COLO668 (cell line): Measurements from ENCODE around the gene THOC6.
A peak's percentile ranks its signal among the peaks of the same experiment; 100 is the strongest.

Source experiments
- DNase-seq: peaks from one replicate; lab custom pipeline; 2025; ENCODE audit not compliant: unreplicated experiment; lab: John Stamatoyannopoulos, UW

Gene THOC6

DNA sequence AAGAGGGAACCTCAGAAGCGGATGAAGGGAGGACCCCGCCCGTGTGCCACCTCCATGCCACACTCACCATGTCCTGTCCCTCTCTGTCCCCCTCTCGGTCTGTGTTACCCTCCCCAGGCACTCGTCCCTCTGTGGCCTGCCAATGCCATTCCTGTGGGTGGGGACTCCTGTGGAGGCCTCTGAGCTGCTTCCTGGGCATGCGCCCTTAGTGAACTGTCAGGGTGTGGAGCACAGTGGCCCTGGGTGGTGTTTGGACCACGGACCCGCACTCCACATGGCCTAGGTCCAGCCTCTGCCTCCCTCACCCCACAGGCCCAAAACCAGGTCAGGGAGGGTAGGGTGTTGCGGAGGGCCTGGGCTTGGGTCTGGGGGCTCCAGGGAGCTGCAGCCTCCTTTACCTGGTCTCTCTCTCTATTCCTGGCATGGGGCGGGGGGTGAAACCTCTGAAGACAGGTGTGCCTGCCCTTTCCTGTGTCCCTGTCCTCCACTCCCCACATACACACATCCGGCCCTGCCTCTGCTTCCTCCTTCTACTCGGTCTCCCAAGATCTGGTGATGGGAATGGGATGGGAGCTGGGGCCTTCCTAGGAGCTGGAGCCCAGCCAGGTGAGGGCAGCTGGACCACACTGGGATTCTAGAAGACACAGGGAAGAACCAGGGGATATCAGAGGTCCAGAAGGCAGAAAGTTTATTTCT lies 32.1 kb upstream of the THOC6 start:
- DNase-seq: no peak

- DNase-seq: no peak
Measured at GRCh38 chr16:2992383-2993081, 31.3 kb upstream of the THOC6 start.

DNA sequence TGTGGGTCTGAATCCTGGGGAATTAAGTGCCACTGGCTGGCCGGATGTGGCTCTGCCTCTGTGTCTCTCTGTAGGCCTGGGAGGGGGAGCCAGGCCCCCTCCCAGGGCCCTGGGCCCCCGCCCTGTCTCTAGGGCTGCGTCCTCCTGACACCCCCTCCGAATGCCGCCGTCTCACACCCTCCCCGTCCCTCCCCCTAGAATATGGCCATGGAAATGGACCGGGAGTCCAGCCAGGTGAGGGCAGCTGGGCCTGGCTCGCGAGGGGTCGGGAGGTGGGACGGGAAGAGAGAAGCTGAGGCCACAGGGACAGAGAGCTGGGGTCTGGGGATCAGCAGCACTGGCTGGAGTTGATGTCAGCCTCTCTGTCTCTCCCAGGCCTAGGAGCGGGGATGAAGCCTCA lies 27.5 kb upstream of the THOC6 start:
- DNase-seq: no peak

GRCh38 chr16:2999929-3000328 lies 23.9 kb upstream of the THOC6 start:
- no peak for DNase-seq

DNA sequence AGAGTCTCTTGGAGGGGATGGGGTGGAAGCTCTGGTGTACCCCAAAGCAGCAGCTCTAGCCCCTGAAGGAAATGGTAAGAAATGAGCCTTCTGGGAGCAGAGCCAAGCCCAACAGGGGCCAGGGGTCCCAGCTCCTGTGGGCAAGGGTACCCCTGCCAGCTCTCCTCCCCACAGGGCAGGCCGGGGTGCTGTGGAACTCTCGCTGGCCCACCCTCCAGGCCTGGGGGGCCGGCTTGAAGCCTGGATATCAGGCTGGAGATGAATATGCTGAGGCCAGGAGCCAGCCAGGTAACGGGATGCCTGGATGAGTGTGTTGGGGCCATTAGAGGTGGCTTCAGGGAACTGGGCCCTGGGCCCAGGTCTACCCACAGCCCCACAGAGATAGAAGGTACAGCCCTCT lies 23.3 kb upstream of the THOC6 start:
- DNase-seq: no peak

DNA sequence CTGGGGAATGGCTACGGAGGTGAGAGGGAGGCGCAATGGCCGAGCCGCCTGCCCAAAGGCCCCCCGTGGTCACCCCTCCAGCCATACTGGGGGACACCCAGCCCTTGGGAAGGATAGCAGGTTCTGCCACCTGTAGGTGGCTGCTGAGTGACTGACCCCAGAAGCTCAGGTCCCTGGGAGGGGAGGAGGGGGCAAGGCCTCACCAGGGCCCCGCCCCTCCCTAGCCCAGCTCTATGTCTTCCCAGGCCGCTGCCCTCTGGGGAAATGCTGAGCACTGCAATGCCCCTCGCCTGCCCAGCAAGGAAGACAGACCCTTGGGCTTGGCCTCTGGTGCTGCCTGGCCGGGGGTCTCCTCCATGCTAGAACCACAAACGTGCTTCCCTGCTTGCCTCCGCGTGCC lies 22.5 kb upstream of the THOC6 start:
- no peak for DNase-seq

- DNase-seq: peak; percentile 98
Measured at GRCh38 chr16:3003582-3004270, 20.1 kb upstream of the THOC6 start.

- peak; percentile 65 for DNase-seq
Measured at GRCh38 chr16:3004319-3004718, 19.5 kb upstream of the THOC6 start.

- DNase-seq: peak; percentile 42
Measured at GRCh38 chr16:3004781-3005284, 19.0 kb upstream of the THOC6 start.

DNA sequence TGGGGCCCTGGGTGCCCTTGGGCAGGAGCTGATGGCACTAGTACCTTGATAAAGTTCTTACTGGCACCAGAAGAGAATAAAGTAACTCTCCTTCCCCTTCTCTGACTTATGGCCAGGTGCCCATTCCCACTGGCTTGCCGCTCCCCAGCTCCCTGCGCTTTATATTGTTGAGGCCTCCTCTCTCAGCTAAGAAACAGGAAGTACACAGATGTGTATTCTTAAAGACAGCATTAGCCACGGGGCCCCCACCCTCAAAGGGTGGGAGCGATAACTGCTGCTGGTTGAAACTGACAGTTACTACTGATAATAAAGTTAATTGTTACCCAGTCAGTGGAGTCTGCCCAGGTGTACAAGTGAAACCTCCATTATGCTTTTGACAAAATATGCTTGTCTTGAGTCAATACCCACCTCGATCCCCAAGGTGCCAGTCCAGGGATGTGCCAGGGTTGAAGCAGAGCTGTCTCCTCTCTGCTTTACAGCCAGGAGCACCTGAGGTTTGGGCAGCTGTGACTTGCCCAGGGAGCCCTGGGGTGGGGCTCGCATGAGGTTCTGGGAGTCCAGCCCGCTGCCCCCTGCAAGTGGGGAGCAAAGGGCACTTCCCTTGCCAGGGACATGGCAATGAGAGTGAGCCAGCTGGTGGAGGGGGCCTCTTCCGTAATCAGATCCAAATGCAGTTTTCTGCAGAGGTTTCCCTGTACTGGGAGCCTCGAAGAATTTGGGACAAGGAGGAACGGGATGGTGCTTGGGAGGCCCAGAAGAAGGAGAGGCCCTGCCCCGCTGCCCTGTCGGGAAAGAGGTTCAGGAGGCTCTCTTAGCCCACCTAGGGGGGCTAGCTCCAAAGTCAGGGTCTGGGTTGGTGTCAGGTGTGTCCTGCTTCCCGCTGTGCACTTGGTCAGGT lies 16.5 kb upstream of the THOC6 start:
- DNase-seq: no peak

GRCh38 chr16:3007957-3008689 lies 15.7 kb upstream of the THOC6 start:
- DNase-seq: no peak

DNA sequence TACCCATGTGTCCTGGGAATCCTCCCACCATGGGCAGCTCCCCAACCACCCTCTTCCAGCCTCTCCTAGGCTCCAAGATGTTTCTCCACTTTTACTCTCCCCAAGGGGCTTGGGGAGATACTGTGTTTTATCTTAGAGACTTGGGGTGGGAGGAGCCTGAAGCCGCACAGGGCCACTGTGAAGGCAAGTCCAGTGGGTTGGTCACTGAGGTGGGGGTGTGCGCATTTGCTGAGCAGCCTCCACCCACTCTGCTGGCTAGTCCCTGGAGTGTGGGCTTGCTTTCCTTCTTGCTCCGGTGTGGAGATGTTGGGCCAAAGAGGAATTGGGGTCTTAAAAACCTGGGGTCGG lies 15.2 kb upstream of the THOC6 start:
- DNase-seq: no peak

DNA sequence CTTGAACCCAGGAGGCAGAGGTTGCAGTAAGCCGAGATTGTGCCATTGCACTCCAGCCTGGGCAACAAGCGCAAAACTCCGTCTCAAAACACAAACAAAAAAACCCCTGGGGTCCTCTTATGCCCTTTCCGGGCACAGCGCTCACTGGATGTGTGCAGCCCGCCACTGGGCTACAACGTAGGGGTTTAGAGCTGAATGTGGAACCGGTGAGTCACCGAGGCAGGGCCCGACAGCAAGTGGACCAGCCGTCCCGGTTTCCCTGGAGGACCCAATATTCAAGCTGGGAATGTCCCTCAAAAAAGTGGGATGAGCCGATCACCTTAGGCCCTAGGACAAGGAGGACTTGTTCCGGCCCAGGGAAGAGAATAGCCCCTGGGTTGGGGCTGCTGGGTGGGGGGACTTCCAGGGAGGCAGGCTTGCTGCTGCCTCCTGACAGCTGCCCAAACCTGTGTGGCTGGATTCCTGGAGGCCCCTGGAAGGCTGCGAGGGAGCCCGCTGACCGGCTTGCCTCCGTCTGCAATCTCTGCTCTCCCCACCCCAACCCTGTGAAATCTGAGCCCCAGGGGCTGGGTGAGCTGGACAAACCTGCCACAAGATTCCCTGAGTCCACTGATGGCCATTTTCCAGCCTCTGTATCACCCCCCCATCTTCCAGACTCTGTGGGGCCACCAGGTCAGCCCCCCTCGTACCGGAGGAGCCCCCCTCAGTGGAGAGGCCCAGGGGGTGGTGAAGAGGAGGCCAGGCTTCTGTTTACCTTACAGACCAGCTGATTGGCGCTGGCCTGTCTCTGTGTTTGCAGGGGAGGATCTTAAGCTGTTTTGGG lies 14.1 kb upstream of the THOC6 start:
- peak; percentile 70 for DNase-seq

- no peak for DNase-seq
Measured at GRCh38 chr16:3010510-3010909, 13.3 kb upstream of the THOC6 start.

DNA sequence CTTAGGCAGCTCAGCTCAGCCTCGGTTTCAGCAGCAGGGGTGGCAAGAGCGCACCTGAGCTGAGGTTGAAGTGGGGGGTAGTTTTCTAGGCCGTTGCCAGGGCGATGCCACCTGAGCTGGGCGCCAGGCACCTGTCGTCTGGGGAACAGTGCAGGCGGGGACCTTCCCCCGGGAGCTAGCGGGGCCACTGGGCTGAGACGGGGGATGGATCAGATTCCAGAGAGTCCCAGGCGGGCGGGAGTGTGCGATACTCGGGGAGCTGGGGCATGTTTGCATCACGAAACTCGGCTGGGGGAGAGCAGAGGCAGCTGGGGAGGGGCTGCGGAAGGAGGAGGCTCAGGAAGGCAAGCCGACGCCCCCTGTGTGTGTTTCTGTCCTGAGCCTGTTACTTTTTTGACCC lies 11.6 kb upstream of the THOC6 start:
- peak; percentile 92 for DNase-seq

- DNase-seq: peak; percentile 90
Measured at GRCh38 chr16:3012828-3013420, 10.9 kb upstream of the THOC6 start, which contains the start of gene CLDN9. Gene CLDN9, plus strand, starts transcription at chr16:3012923. Its CDS starts 440 bp downstream, at chr16:3013363.

DNA sequence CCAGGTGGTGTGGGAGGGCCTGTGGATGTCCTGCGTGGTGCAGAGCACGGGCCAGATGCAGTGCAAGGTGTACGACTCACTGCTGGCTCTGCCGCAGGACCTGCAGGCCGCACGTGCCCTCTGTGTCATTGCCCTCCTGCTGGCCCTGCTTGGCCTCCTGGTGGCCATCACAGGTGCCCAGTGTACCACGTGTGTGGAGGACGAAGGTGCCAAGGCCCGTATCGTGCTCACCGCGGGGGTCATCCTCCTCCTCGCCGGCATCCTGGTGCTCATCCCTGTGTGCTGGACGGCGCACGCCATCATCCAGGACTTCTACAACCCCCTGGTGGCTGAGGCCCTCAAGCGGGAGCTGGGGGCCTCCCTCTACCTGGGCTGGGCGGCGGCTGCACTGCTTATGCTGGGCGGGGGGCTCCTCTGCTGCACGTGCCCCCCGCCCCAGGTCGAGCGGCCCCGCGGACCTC lies 10.3 kb upstream of the THOC6 start:
- DNase-seq: peak; percentile 28

DNA sequence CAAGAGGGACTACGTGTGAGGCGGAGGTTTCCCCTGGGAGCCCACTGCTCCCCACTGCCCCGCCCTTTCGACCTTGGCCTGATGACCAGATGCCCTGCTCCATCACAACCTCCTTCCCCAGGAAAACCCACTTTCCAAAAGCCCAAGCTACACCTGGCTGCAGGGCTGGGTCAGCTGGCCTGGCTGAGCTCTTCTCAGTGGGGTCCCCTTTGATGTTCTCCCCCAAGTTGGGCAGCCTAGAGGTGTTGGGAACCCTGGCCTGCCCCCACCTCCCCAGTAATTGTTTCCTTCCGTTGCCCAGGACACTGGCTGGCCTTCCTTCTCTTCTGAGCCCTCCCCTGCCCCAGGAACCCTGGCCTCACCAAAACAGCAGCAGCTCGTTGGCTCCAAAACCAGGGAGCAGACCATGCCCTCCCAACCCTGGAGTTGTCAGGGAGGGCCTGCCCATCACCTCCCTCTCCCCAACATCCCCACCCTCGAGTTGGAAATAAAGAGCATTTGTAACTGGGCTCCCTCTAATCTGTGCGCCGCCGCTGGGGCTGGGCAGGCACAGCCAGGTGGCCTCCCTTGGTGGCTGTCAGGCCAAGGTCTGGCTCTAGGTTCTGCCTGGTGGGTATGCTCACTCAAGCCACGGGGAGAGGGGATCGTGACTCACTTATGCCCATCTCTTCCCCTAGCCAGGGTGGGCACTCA lies 9.7 kb upstream of the THOC6 start:
- no peak for DNase-seq
